Uterus (tissue), 2 donors: ENCODE results near the gene UBA5.

Experiments used
- CTCF ChIP-seq, 4 experiments: fragments of 200-600 bp in 2 of 4; fragments of 450-650 bp in 2 of 4; sonication (generic) in 2 of 4; IDR thresholded peaks; one replicate each; pipeline ENCODE4 v1.5.1; 2016 to 2019; ENCODE audit warnings: antibody characterized with exemption in 4 of 4, mild to moderate bottlenecking in 2 of 4, moderate library complexity in 1 of 4
- POLR2A ChIP-seq, 2 donors: fragments of 450-650 bp; IDR thresholded peaks; one replicate each; pipeline ENCODE4 v1.6.1; 2016; ENCODE audit warnings: antibody characterized with exemption in 2 of 2, mild to moderate bottlenecking in 1 of 2, moderate library complexity in 1 of 2

DNA sequence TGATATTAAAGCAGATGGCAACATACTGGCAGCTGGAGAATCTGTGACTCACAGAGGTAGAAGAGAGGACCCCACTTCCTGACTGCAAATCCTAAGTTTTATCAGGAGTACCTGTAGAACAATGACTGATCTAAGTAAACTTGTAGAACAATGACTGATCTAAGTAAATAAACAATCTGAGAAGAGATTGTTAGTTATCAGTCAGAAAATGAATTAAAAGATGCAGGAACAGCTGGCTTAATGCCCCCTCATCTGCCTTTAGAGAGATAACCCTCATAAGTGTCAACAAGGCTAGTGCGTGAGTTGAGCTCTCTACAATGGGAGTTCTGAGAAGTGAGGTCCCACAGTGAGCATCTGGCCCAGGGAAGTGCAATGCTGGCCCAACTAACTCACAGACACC, 15.1 kb upstream of the UBA5 start:
- no peak for TF ChIP-seq CTCF (IDR thresholded peaks at IDR 0.05)
- no peak for TF ChIP-seq POLR2A (IDR thresholded peaks at IDR 0.05)
